Myometrial cell (primary cell): ENCODE measurements around the gene SLC43A3. TPM values are rescaled to one million over a fixed set of nuclear protein-coding genes. Genes with fewer than 3 reads are reported as not detected.

ENCODE experiments used
- total RNA-seq: library from RNA; depleted of rRNA; stranded (reverse); fragments of >200 nt; gene quantifications from 2 replicates; pipeline ENCODE4 v1.2.3, GENCODE V29; 2015

SLC43A3 gene
- 83.5 and 190 TPM in 2 replicates for total RNA-seq

GRCh38 chr11:57426929-57427726 lies at the start of gene SLC43A3:
Gene SLC43A3 (minus strand): TSS chr11:57427121. CDS start chr11:57426172, 949 bp downstream.

GRCh38 chr11:57460022-57460757 lies 33.3 kb upstream of the SLC43A3 start, which contains the start of gene RTN4RL2:
Gene RTN4RL2 (plus strand): TSS chr11:57460528. CDS start chr11:57460866, 338 bp downstream.

DNA sequence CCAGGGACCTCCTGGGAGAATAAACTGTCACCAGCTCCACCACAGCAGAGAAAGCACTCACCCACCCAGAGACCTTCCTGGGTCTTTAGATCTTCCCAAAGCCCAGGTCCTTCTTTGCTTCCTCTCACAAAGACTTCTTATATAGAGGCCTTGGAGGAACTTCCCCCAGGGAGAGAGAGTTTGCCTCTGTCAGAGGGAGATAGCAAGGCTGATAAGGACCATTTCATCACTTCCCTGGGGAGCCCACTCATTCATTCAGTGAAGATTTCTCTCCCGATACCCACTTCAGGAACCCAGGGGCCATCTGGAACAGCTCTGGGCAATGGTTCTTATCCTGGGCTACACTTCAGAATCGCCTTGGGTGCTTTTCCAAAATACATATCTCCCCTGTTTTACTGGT lies 36.4 kb downstream of the SLC43A3 start, which contains the start of gene PRG2:
PRG2 (minus strand) TSS at position 116 of the 400 bp plus-strand sequence. CDS start 706 bp downstream, outside the sequence.

GRCh38 chr11:57380975-57381374 lies 45.9 kb downstream of the SLC43A3 start, which contains the start of gene PRG3:
Gene PRG3 (minus strand): TSS chr11:57381150. CDS start chr11:57380708, 442 bp downstream.

Other genes starting within 250 kb of the SLC43A3 start
- gene LRRC55, start 245.2 kb downstream of the SLC43A3 start, total RNA-seq: not detected in 2 replicates
- gene APLNR, start 189.9 kb downstream of the SLC43A3 start, total RNA-seq: not detected in 2 replicates
- 72.8 and 73.8 TPM in 2 replicates for gene TNKS1BP1, start 102.2 kb downstream of the SLC43A3 start, total RNA-seq
- 103 and 138 TPM in 2 replicates for gene SSRP1, start 91.2 kb downstream of the SLC43A3 start, total RNA-seq
- gene P2RX3, start 88.8 kb downstream of the SLC43A3 start, total RNA-seq: not detected in 2 replicates
- not detected in 2 replicates for gene PRG3, start 46.0 kb downstream of the SLC43A3 start, total RNA-seq
- gene PRG2, start 36.5 kb downstream of the SLC43A3 start, total RNA-seq: not detected in 2 replicates
- gene RTN4RL2, start 33.4 kb upstream of the SLC43A3 start, total RNA-seq: 1.4 and 1.7 TPM in 2 replicates
- 19.9 and 20.9 TPM in 2 replicates for gene SLC43A1, start 88.6 kb upstream of the SLC43A3 start, total RNA-seq
- gene TIMM10, start 103.6 kb upstream of the SLC43A3 start, total RNA-seq: 41.5 and 43.8 TPM in 2 replicates
- not detected in 2 replicates for gene SMTNL1, start 110.5 kb upstream of the SLC43A3 start, total RNA-seq
- gene UBE2L6, start 140.6 kb upstream of the SLC43A3 start, total RNA-seq: 66.6 and 96.0 TPM in 2 replicates
- gene SERPING1, start 170.6 kb upstream of the SLC43A3 start, total RNA-seq: 157 and 185 TPM in 2 replicates
- gene YPEL4, start 222.8 kb upstream of the SLC43A3 start, total RNA-seq: 0.18 TPM in 1 of 2 replicates, not detected in the other
- gene CLP1, start 230.6 kb upstream of the SLC43A3 start, total RNA-seq: 15.8 and 23.9 TPM in 2 replicates
- 36.9 and 42.5 TPM in 2 replicates for gene ZDHHC5, start 241.0 kb upstream of the SLC43A3 start, total RNA-seq